H1 (cell line): Measurements from ENCODE around the gene RAB36. TPM values are rescaled to one million over a fixed set of nuclear protein-coding genes. Genes with fewer than 3 reads are reported as not detected.

ENCODE experiments used
- CTCF ChIA-PET: fragments of 300-600 bp; sonication (Branson Sonifier 250); formaldehyde crosslinking; loops from one replicate; lab custom pipeline; 2021; ENCODE audit not compliant: partially characterized antibody; lab: Charles Lee
- POLR2A ChIA-PET: fragments of 300-600 bp; sonication (Branson Sonifier 250); formaldehyde crosslinking; loops from one replicate; lab custom pipeline; 2021; ENCODE audit warnings: inconsistent platforms; ENCODE audit not compliant: partially characterized antibody; lab: Charles Lee
- DNase-seq, 2 experiments: peaks; one replicate each; pipeline versions ENCODE4 v3.0.0 to v3.0.0-alpha.2; 2010 to 2022; ENCODE audit warnings: low spot score in 2 of 2, low read depth in 1 of 2, mixed read lengths in 1 of 2
- FAIRE-seq: peaks from 2 replicates; lab custom pipeline; 2011; peaks lifted over from hg19 to GRCh38; lab: Jason Lieb, UNC
- H2AFZ ChIP-seq: 2 replicates; pipeline ENCODE4 v1.8.1; 2012; ENCODE audit warnings: low read length, inconsistent platforms
- H2AK5ac ChIP-seq: 2 replicates; pipeline ENCODE4 v1.6.1; 2013; ENCODE audit warnings: low read depth, low read length
- H2BK120ac ChIP-seq: replicated peaks from 2 replicates; pipeline ENCODE3; 2013; ENCODE audit warnings: low read depth, low read length, inconsistent platforms
- H2BK12ac ChIP-seq: 2 replicates; pipeline ENCODE4 v1.6.1; 2013; ENCODE audit warnings: low read depth, low read length
- H2BK15ac ChIP-seq: 2 replicates; pipeline ENCODE4 v1.6.1; 2013; ENCODE audit warnings: low read length
- H2BK20ac ChIP-seq: 2 replicates; pipeline ENCODE4 v1.6.1; 2013; ENCODE audit warnings: low read length
- H2BK5ac ChIP-seq: 2 replicates; pipeline ENCODE4 v1.6.1; 2013; ENCODE audit warnings: low read depth, low read length
- H3K14ac ChIP-seq: 2 replicates; pipeline ENCODE4 v1.6.1; 2013; ENCODE audit warnings: inconsistent platforms; ENCODE audit not compliant: insufficient read length
- H3K18ac ChIP-seq: 2 replicates; pipeline ENCODE4 v1.6.1; 2013; ENCODE audit warnings: low read length; ENCODE audit errors: extremely low read depth
- H3K23ac ChIP-seq: 2 replicates; pipeline ENCODE4 v1.6.1; 2013; ENCODE audit warnings: inconsistent platforms; ENCODE audit not compliant: insufficient read length
- H3K23me2 ChIP-seq: 2 replicates; pipeline ENCODE4 v1.6.1; 2013; ENCODE audit warnings: low read depth, low read length
- H3K27ac ChIP-seq: 2 replicates; pipeline ENCODE4 v1.6.1; 2011; ENCODE audit warnings: low read depth, low read length, inconsistent platforms
- H3K27me3 ChIP-seq, 4 experiments: replicated peaks in 1 of 4; 1 replicate in 1 of 4; 2 replicates in 3 of 4; pipeline versions ENCODE4 v1.6.1 to v1.8.1; 2011 to 2013; ENCODE audit warnings: low read length in 3 of 4, mild to moderate bottlenecking in 3 of 4, inconsistent platforms in 2 of 4, mixed read lengths in 2 of 4, moderate library complexity in 1 of 4; ENCODE audit not compliant: control insufficient read depth in 3 of 4, insufficient read depth in 3 of 4; ENCODE audit errors: extremely low read depth in 1 of 4
- H3K36me3 ChIP-seq, 4 experiments: 2 replicates each; pipeline versions ENCODE4 v1.6.1 to v1.8.1; 2011 to 2013; ENCODE audit warnings: mild to moderate bottlenecking in 4 of 4, low read length in 3 of 4, moderate library complexity in 2 of 4, control low read depth in 1 of 4, inconsistent platforms in 1 of 4; ENCODE audit not compliant: insufficient read depth in 4 of 4, control insufficient read depth in 2 of 4
- H3K4ac ChIP-seq: replicated peaks from 2 replicates; pipeline ENCODE3; 2013; ENCODE audit warnings: low read length, low read depth, mixed read lengths, inconsistent platforms; ENCODE audit not compliant: insufficient read length
- H3K4me1 ChIP-seq, 4 experiments: replicated peaks in 1 of 4; 1 replicate in 1 of 4; 2 replicates in 3 of 4; pipeline versions ENCODE4 v1.6.1 to v1.8.1; 2011 to 2013; ENCODE audit warnings: low read length in 3 of 4, inconsistent platforms in 2 of 4, mixed read lengths in 1 of 4; ENCODE audit not compliant: insufficient read depth in 4 of 4, control insufficient read depth in 3 of 4
- H3K4me2 ChIP-seq, 2 experiments: 2 replicates each; pipeline versions ENCODE4 v1.6.1 to v1.8.1; 2011 to 2013; ENCODE audit warnings: low read depth in 2 of 2, low read length in 2 of 2, control low read depth in 1 of 2, inconsistent platforms in 1 of 2, mild to moderate bottlenecking in 1 of 2; ENCODE audit not compliant: insufficient read depth in 1 of 2
- H3K4me3 ChIP-seq, 4 experiments: fragments of 200-600, 300-600 bp in 1 of 4; sonication (generic), shearing (Covaris generic), sonication (Bioruptor Twin) in 1 of 4; 2 replicates each; pipeline versions ENCODE4 v1.5.1 to v1.8.1; 2011 to 2016; ENCODE audit warnings: low read length in 4 of 4, low read depth in 3 of 4, control low read depth in 2 of 4, inconsistent platforms in 2 of 4, mild to moderate bottlenecking in 2 of 4, mixed read lengths in 1 of 4, moderate library complexity in 1 of 4; ENCODE audit not compliant: insufficient read depth in 2 of 4; ENCODE audit errors: extremely low read depth in 1 of 4
- H3K56ac ChIP-seq: replicated peaks from 2 replicates; pipeline ENCODE3; 2013; ENCODE audit warnings: low read depth, mild to moderate bottlenecking, mixed read lengths, low read length, inconsistent platforms; ENCODE audit not compliant: insufficient read length
- H3K79me1 ChIP-seq: 2 replicates; pipeline ENCODE4 v1.6.1; 2013; ENCODE audit warnings: low read depth, low read length, control low read depth
- H3K79me2 ChIP-seq, 2 experiments: 2 replicates each; pipeline versions ENCODE4 v1.6.1 to v1.8.1; 2012 to 2013; ENCODE audit warnings: low read length in 2 of 2, mild to moderate bottlenecking in 2 of 2, inconsistent platforms in 1 of 2; ENCODE audit not compliant: insufficient read depth in 2 of 2, control insufficient read depth in 1 of 2
- H3K9ac ChIP-seq, 4 experiments: replicated peaks in 1 of 4; 1 replicate in 1 of 4; 2 replicates in 3 of 4; pipeline versions ENCODE4 v1.6.1 to v1.8.1; 2011 to 2013; ENCODE audit warnings: low read depth in 3 of 4, low read length in 3 of 4, control low read depth in 2 of 4, mild to moderate bottlenecking in 2 of 4, moderate library complexity in 2 of 4, inconsistent platforms in 1 of 4; ENCODE audit errors: extremely low read depth in 1 of 4
- H3K9me3 ChIP-seq, 2 experiments: 2 replicates each; pipeline versions ENCODE4 v1.6.1 to v1.8.1; 2012 to 2013; ENCODE audit warnings: mild to moderate bottlenecking in 2 of 2, moderate library complexity in 2 of 2, control low read depth in 1 of 2, inconsistent platforms in 1 of 2, low read depth in 1 of 2, low read length in 1 of 2, mixed read lengths in 1 of 2; ENCODE audit not compliant: insufficient read depth in 2 of 2
- H4K20me1 ChIP-seq, 2 experiments: replicated peaks in 1 of 2; 2 replicates each; pipeline versions ENCODE3 to v1.8.1; 2011 to 2013; ENCODE audit warnings: inconsistent platforms in 2 of 2, low read length in 2 of 2, mild to moderate bottlenecking in 1 of 2; ENCODE audit not compliant: insufficient read depth in 2 of 2, control insufficient read depth in 1 of 2
- H4K5ac ChIP-seq: 2 replicates; pipeline ENCODE4 v1.6.1; 2013; ENCODE audit warnings: low read length, low read depth, mixed read lengths, inconsistent platforms; ENCODE audit not compliant: insufficient read length
- H4K8ac ChIP-seq: 2 replicates; pipeline ENCODE4 v1.8.0; 2013; ENCODE audit warnings: mild to moderate bottlenecking, moderate library complexity, low read length, inconsistent platforms; ENCODE audit not compliant: insufficient read depth; ENCODE audit errors: extremely low read depth
- H4K91ac ChIP-seq: replicated peaks from 2 replicates; pipeline ENCODE3; 2013; ENCODE audit warnings: low read length, mixed read lengths, inconsistent platforms; ENCODE audit not compliant: insufficient read length
- GABPA ChIP-seq: IDR thresholded peaks from 2 replicates; pipeline ENCODE4 v1.6.1; 2011; ENCODE audit warnings: mild to moderate bottlenecking, low read length, moderate library complexity, borderline replicate concordance; ENCODE audit not compliant: insufficient read depth
- KDM5A ChIP-seq: fragments of 200-600 bp; IDR thresholded peaks from 2 replicates; pipeline ENCODE4 v1.7.1; 2012; ENCODE audit warnings: mild to moderate bottlenecking, low read length, inconsistent platforms, mixed read lengths
- RAD21 ChIP-seq, 2 experiments: IDR thresholded peaks in 1 of 2; conservative IDR thresholded peaks in 1 of 2; 2 replicates each; pipeline ENCODE4 v1.6.1; 2011; ENCODE audit warnings: low read depth in 2 of 2, low read length in 2 of 2, improper control_type of control experiment in 1 of 2, inconsistent platforms in 1 of 2, mild to moderate bottlenecking in 1 of 2, moderate library complexity in 1 of 2
- TEAD4 ChIP-seq: IDR thresholded peaks from 2 replicates; pipeline ENCODE4 v1.6.1; 2012; ENCODE audit warnings: low read depth, low read length, inconsistent platforms, mixed read lengths
- USF2 ChIP-seq: IDR thresholded peaks from 2 replicates; pipeline ENCODE4 v1.6.1; 2011; ENCODE audit warnings: low read length, improper control_type of control experiment
- WGBS, 2 experiments: shearing (Covaris generic) in 1 of 2; methylation state at CpG; one replicate each; pipeline versions ENCODE4 v1.1.6 to v1.1.7; 2013 to 2015; ENCODE audit warnings: low lambda C conversion rate in 2 of 2, mixed read lengths in 2 of 2, inconsistent platforms in 1 of 2, low coverage in 1 of 2, missing lambda C conversion rate in 1 of 2; ENCODE audit not compliant: insufficient replicate concordance in 2 of 2, insufficient coverage in 1 of 2, insufficient read length in 1 of 2; ENCODE audit errors: extremely low coverage in 1 of 2, missing lambda C conversion rate in 1 of 2; 5-methylcytosine and 5-hydroxymethylcytosine counted together
- polyA plus RNA-seq, 7 experiments: library from polyadenylated mRNA; depleted of rRNA in 3 of 7; stranded (reverse) in 5 of 7; unstranded in 2 of 7; fragments of >200 nt in 5 of 7; fragments of 200-250 nt in 2 of 7; gene quantifications; 1 replicate in 5 of 7; 2 replicates in 1 of 7; 4 replicates in 1 of 7; pipeline versions ENCODE4 v1.2.1 to v1.2.3, GENCODE V29; 2011 to 2013; ENCODE audit warnings: missing spikeins in 2 of 7, mixed read lengths in 2 of 7
- total RNA-seq: library from RNA; stranded (reverse); fragmentation: NEBNext Ultra II Directional; extraction: Animal tissue kit (Norgen Biotek cat#: 25700); gene quantifications from 2 replicates; pipeline ENCODE4 v1.2.1, GENCODE V29; 2021
- TF ChIP-seq, protein P1 (sequence below), 3 experiments: IDR thresholded peaks; 1 replicate in 2 of 3; 2 replicates in 1 of 3; pipeline versions ENCODE4 v1.5.1 to v1.6.1; 2011; ENCODE audit warnings: low read length in 3 of 3, mild to moderate bottlenecking in 3 of 3, inconsistent platforms in 2 of 3, low read depth in 1 of 3, moderate library complexity in 1 of 3; ENCODE audit not compliant: insufficient read depth in 1 of 3; ENCODE audit errors: control extremely low read depth in 1 of 3

Gene RAB36
- total and polyA plus RNA-seq, 2 of the 8 experiments (the other 6 are each of a cell fraction or from before 2014, with no cell fraction given): 1.0 to 1.5 TPM

- peak overlapping the region; percentile 2; the same call in 1 of the 2 replicates for H2AK5ac ChIP-seq
- no peaks in the 10 kb centered on the region for H3K23me2 ChIP-seq
- H4K91ac ChIP-seq: no peak overlapping the region
- no peak for FAIRE-seq
- H4K20me1 ChIP-seq: no peaks in the 10 kb centered on the region
- no peak for DNase-seq
- H3K56ac ChIP-seq: no peak overlapping the region
- no peaks in the 10 kb centered on the region for H3K79me1 ChIP-seq
- H4K5ac ChIP-seq: no peak overlapping the region
- H3K79me2 ChIP-seq: no peaks in the 10 kb centered on the region
- no peak overlapping the region for H3K14ac ChIP-seq
- H4K8ac ChIP-seq: 0 out of 2 replicates have a peak overlapping the region, but pooled peaks have one; percentile 3
- peaks cover 0 to 1% (median 0%) of the 10 kb centered on the region in 4 experiments; a peak in 1 of 7 replicates for H3K4me1 ChIP-seq
- no peak overlapping the region for H2BK120ac ChIP-seq
- no peak overlapping the region for H2BK20ac ChIP-seq
- no peak overlapping the region for H2BK5ac ChIP-seq
- H2BK12ac ChIP-seq: no peak overlapping the region
- whole genome bisulfite sequencing, 2 experiments: 89% methylated on average over 14 of the region's 14 CpGs; no CpG with 5 or more reads in 1 of the 2 experiments
- no peak overlapping the region for H3K4ac ChIP-seq
- H3K18ac ChIP-seq: no peak overlapping the region
- no peak overlapping the region for H3K27ac ChIP-seq
- no peak overlapping the region for H3K4me2 ChIP-seq
- no peaks in the 10 kb centered on the region; a peak in 2 of 8 replicates for H3K36me3 ChIP-seq
- H3K9ac ChIP-seq: no peak overlapping the region
- no peaks in the 10 kb centered on the region for H3K9me3 ChIP-seq
- ChIA-PET POLR2A (no interaction called here), CTCF (interaction anchor here (1.0 to 24.3 kb wide), 11 partner anchors 8 to 663 kb away, joined by 3 to 384 read pairs (median 10); no protein-coding TSS in a partner anchor)
- H3K27me3 ChIP-seq: peaks cover 0 to 5% (median 3%) of the 10 kb centered on the region in 4 experiments; a peak in 3 of 7 replicates
- TF ChIP-seq TEAD4: no peak
- TF ChIP-seq GABPA: no peak
- TF ChIP-seq, protein P1, sequence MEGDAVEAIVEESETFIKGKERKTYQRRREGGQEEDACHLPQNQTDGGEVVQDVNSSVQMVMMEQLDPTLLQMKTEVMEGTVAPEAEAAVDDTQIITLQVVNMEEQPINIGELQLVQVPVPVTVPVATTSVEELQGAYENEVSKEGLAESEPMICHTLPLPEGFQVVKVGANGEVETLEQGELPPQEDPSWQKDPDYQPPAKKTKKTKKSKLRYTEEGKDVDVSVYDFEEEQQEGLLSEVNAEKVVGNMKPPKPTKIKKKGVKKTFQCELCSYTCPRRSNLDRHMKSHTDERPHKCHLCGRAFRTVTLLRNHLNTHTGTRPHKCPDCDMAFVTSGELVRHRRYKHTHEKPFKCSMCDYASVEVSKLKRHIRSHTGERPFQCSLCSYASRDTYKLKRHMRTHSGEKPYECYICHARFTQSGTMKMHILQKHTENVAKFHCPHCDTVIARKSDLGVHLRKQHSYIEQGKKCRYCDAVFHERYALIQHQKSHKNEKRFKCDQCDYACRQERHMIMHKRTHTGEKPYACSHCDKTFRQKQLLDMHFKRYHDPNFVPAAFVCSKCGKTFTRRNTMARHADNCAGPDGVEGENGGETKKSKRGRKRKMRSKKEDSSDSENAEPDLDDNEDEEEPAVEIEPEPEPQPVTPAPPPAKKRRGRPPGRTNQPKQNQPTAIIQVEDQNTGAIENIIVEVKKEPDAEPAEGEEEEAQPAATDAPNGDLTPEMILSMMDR (IDR thresholded peaks at IDR 0.05; ENCODE audit: control extremely low read depth in 1 of 3, insufficient read depth in 1 of 3, low read depth in 1 of 3, low read length in 3 of 3): peak in 1 of 3 experiments; percentile 2; a peak in 1 of 4 replicates
- TF ChIP-seq USF2: no peak
- no peak for TF ChIP-seq KDM5A
- TF ChIP-seq RAD21 (IDR thresholded peaks at IDR 0.05 in 1 of 2, conservative IDR thresholded peaks at IDR 0.05 in 1 of 2; ENCODE audit: low read depth in 2 of 2, low read length in 2 of 2): peak in 1 of 2 experiments; percentile 7; a peak in 1 of 4 replicates
- H2AFZ ChIP-seq: no peak overlapping the region
- H3K4me3 ChIP-seq: no peak overlapping the region
- H2BK15ac ChIP-seq: 0 out of 2 replicates have a peak overlapping the region, but pooled peaks have one; percentile 46
- H3K23ac ChIP-seq: no peak overlapping the region
Observed at GRCh38 chr22:23126165-23127054, 18.9 kb upstream of the RAB36 start.
